ENCODE data around the gene SLC16A5.

DNA sequence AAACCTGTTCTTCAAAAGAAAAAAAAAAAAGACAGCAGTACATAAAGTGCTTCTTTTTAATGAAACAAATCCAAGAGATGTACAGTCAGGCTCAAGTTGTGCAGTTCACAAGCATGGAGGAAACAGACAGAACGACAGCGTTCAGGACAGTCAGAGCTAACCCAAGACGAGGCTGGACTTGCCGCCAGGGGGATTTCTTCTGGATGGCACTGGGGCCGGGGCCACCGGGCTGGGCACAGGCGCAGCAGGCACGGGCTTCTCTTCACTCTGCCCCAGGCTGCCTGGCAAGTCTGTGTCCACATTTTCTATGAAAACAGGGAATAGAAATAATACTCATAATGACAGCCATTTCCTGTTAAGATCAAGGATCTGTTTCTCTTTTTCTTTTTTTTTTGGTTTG is 48.2 kb downstream of the SLC16A5 start:
- TF ChIP-seq POLR2A (IDR thresholded peaks at IDR 0.05): no peak
- TF ChIP-seq, protein P1, sequence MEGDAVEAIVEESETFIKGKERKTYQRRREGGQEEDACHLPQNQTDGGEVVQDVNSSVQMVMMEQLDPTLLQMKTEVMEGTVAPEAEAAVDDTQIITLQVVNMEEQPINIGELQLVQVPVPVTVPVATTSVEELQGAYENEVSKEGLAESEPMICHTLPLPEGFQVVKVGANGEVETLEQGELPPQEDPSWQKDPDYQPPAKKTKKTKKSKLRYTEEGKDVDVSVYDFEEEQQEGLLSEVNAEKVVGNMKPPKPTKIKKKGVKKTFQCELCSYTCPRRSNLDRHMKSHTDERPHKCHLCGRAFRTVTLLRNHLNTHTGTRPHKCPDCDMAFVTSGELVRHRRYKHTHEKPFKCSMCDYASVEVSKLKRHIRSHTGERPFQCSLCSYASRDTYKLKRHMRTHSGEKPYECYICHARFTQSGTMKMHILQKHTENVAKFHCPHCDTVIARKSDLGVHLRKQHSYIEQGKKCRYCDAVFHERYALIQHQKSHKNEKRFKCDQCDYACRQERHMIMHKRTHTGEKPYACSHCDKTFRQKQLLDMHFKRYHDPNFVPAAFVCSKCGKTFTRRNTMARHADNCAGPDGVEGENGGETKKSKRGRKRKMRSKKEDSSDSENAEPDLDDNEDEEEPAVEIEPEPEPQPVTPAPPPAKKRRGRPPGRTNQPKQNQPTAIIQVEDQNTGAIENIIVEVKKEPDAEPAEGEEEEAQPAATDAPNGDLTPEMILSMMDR (IDR thresholded peaks at IDR 0.05 in 4 of 5, conservative IDR thresholded peaks at IDR 0.05 in 1 of 5): no peak
